KMS-11 (cell line): ENCODE data around the gene DDX1.

Source experiments
- H2AFZ ChIP-seq: fragments of 200-600 bp; sonication (generic); 2 replicates; pipeline ENCODE4 v1.6.1; 2016; ENCODE audit warnings: antibody characterized with exemption, mixed run types, low read depth
- H3K27ac ChIP-seq: fragments of 200-600 bp; sonication (generic); 2 replicates; pipeline ENCODE4 v1.6.1; 2016; ENCODE audit warnings: mild to moderate bottlenecking, mixed run types
- H3K27me3 ChIP-seq: fragments of 200-600 bp; sonication (generic); 2 replicates; pipeline ENCODE4 v1.6.1; 2017; ENCODE audit warnings: mild to moderate bottlenecking, low read depth, mixed run types, moderate library complexity; ENCODE audit not compliant: insufficient read depth
- H3K36me3 ChIP-seq: fragments of 200-600 bp; sonication (generic); 2 replicates; pipeline ENCODE4 v1.6.1; 2017; ENCODE audit warnings: mild to moderate bottlenecking, mixed run types; ENCODE audit not compliant: insufficient read depth
- H3K4me1 ChIP-seq: fragments of 200-600 bp; sonication (generic); 2 replicates; pipeline ENCODE4 v1.6.1; 2016; ENCODE audit warnings: mild to moderate bottlenecking, low read depth, mixed run types; ENCODE audit not compliant: poor library complexity, severe bottlenecking
- H3K4me2 ChIP-seq: fragments of 200-600 bp; sonication (generic); 2 replicates; pipeline ENCODE4 v1.7.0; 2016; ENCODE audit warnings: mild to moderate bottlenecking, mixed run types
- H3K4me3 ChIP-seq: fragments of 200-600 bp; sonication (generic); IDR thresholded peaks from 2 replicates; pipeline ENCODE4 v1.6.1; 2017; ENCODE audit warnings: low read depth, low read length, mixed read lengths; ENCODE audit not compliant: insufficient read depth
- H3K79me2 ChIP-seq: fragments of 200-600 bp; sonication (generic); 2 replicates; pipeline ENCODE4 v1.6.1; 2016; ENCODE audit warnings: low read depth, mixed run types; ENCODE audit not compliant: insufficient read depth
- H3K9ac ChIP-seq: fragments of 200-600 bp; sonication (generic); 2 replicates; pipeline ENCODE4 v1.6.1; 2016; ENCODE audit warnings: mild to moderate bottlenecking, mixed run types
- H4K20me1 ChIP-seq: fragments of 200-600 bp; sonication (generic); 2 replicates; pipeline ENCODE4 v1.6.1; 2016; ENCODE audit warnings: mild to moderate bottlenecking, mixed run types; ENCODE audit not compliant: insufficient read depth
- TF ChIP-seq, protein P1 (sequence below): fragments of 200-600 bp; sonication (generic); conservative IDR thresholded peaks from 2 replicates; pipeline ENCODE4 v1.6.1; 2017; ENCODE audit warnings: low read depth, mild to moderate bottlenecking, antibody characterized with exemption, low read length, moderate library complexity, mixed read lengths

Gene DDX1

DNA sequence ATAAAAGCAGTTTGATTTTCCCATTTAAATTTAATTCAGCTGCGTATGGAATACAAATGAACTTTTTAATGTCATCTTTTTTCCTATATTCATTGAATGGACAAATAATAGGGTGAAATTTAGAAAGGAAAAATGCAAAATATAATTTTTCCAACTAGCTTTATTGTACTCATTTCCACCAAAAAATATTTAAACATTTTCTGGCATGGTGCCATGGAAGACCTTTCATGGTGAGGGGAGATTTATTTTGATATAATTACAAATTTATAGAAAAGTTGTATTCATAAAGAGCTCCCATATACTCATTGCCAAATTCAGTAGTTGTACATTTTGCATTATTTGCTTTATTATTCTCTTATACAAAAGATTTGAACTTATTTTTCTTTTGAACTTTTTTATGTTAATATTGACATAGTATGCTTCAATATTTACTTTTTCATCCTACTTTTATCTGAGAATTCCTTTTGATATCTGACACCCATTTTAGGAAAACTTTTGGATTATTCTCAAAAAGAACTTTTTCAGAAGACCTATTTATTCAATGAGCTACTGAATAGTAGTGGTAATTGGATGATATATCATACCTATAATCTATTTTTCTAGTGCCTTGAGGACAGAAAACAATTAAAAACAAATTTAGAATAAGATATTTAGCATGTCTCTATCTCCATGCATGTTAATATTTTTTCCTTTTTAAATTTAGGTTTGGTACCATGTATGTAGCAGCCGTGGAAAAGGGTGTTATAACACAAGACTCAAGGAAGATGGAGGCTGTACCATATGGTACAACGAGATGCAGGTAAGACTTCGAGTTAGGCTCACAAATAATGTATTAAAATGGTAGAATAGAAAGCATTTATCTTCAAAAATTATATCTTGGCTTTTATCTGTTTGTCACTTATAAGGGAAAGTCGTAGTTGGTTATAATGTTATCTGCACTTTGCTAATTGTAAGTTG lies 37.5 kb downstream of the DDX1 start:
- Histone ChIP-seq H2AFZ (no peak overlapping the region), H3K4me1 (peaks cover 5% of the 10 kb centered on the region), H3K4me3 (no peak overlapping the region), H3K9ac (no peak overlapping the region), H3K79me2 (no peaks in the 10 kb centered on the region), H3K4me2 (no peak overlapping the region), H3K27ac (no peak overlapping the region), H4K20me1 (no peaks in the 10 kb centered on the region), H3K27me3 (no peaks in the 10 kb centered on the region), H3K36me3 (peaks cover 5% of the 10 kb centered on the region; the same call in 1 of the 2 replicates)
- TF ChIP-seq, protein P1, sequence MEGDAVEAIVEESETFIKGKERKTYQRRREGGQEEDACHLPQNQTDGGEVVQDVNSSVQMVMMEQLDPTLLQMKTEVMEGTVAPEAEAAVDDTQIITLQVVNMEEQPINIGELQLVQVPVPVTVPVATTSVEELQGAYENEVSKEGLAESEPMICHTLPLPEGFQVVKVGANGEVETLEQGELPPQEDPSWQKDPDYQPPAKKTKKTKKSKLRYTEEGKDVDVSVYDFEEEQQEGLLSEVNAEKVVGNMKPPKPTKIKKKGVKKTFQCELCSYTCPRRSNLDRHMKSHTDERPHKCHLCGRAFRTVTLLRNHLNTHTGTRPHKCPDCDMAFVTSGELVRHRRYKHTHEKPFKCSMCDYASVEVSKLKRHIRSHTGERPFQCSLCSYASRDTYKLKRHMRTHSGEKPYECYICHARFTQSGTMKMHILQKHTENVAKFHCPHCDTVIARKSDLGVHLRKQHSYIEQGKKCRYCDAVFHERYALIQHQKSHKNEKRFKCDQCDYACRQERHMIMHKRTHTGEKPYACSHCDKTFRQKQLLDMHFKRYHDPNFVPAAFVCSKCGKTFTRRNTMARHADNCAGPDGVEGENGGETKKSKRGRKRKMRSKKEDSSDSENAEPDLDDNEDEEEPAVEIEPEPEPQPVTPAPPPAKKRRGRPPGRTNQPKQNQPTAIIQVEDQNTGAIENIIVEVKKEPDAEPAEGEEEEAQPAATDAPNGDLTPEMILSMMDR, result no peak

DNA sequence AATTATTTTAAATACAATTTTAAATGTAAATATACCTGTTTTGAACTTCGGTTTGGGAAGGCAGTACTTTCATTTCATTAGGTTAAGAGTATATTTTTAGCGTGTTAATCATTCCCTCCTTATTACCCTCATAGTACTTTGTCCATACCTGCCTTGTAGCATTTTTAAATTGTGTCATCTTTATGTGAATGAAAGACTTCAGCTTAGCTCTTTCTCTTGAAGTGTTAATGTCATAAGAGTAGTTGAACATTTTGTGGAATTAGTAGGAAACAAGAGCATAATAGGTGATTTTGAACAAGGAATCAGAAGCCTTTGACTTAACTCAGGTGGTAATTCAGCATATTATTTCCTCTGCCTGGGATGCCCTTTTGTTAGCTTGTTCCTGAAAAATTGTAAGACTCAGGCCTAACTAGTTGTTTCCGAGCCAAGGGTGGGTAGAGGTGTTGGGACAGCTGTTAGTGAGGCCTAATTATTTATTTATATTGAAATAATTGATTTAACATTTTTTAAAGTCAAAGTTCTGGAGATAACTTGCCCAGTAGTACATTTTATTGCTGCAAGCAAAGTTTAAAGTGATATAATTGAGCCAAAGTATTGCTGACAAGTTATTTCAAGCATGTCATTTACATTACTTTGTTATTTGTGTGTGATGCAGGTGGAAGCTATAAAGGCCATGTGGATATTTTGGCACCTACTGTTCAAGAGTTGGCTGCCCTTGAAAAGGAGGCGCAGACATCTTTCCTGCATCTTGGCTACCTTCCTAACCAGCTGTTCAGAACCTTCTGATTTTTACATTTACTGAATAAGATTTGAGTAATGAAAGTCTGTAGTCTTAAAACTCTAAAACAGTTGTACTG lies 38.7 kb downstream of the DDX1 start:
- TF ChIP-seq, protein P1, result no peak
- Histone ChIP-seq H2AFZ (no peak overlapping the region), H3K79me2 (no peaks in the 10 kb centered on the region), H3K27me3 (no peaks in the 10 kb centered on the region), H3K4me2 (no peak overlapping the region), H3K9ac (no peak overlapping the region), H4K20me1 (no peaks in the 10 kb centered on the region), H3K27ac (no peak overlapping the region), H3K4me1 (peaks cover 5% of the 10 kb centered on the region), H3K36me3 (no peaks in the 10 kb centered on the region; the same call in 1 of the 2 replicates), H3K4me3 (no peak overlapping the region)

DNA sequence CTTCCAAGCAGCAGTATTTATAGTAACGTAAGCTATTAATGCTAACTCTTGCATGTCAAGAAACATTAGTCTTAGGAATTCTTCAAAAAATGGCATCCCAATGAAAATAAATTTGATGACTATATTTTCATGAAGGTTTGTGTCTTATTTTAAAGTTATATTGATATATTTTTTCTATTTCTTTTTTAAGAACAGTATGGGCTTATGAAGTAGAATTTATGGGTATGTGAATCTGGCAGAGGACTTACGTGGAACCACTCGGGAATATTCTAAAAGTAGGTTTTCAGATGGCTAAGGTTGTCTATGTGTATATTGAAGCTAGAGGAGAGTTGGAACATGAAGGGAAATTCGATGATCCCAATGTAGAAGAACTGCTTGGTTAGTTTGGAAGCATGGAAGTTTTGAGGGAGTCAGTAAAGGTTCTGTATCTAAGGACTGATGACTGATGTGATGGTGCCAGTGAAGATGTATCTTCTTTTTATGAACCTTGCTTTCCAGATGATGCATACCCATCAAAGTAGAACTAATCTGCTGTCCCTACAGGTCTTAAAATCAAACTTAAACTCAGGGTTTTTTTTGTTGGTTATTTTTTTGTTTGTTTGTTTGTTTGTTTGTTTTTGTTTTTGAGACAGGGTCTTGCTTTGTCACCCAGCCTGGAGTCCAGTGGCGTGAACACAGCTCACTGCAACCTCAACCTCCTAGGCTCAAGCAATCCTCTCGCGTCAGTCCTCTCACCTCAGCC lies 39.5 kb downstream of the DDX1 start:
- no peaks in the 10 kb centered on the region for H4K20me1 ChIP-seq
- H3K4me1 ChIP-seq, result peaks cover 5% of the 10 kb centered on the region
- H3K27ac ChIP-seq, result no peak overlapping the region
- no peaks in the 10 kb centered on the region; the same call in 1 of the 2 replicates for H3K36me3 ChIP-seq
- H3K9ac ChIP-seq, result no peak overlapping the region
- no peaks in the 10 kb centered on the region for H3K79me2 ChIP-seq
- no peak overlapping the region for H3K4me2 ChIP-seq
- no peaks in the 10 kb centered on the region for H3K27me3 ChIP-seq
- H2AFZ ChIP-seq, result no peak overlapping the region
- TF ChIP-seq, protein P1, result no peak
- H3K4me3 ChIP-seq, result no peak overlapping the region

DNA sequence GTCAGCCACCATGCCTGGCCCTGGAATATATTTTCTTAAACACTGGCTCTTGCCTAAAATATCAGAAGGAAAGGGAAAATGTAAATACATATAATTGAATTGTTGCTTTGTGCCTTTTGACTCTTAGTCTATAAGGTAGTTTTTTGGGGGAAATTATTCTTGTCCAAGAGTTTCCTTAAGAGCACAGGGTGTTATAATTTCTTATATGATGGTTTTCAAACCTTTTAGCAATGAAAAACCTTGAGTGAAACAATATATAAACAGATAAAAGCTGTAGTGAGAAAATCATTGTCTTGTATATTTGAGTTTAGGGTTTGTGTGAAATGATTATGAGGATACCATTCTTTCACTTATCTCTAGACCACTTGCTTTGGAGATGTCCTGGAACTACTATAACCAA lies 40.2 kb downstream of the DDX1 start:
- H3K36me3 ChIP-seq, result no peaks in the 10 kb centered on the region; the same call in 1 of the 2 replicates

More for the DNA sequence above, 40.2 kb downstream of the DDX1 start:
- no peak overlapping the region for H3K4me2 ChIP-seq
- no peaks in the 10 kb centered on the region for H4K20me1 ChIP-seq
- no peak overlapping the region for H2AFZ ChIP-seq
- H3K4me1 ChIP-seq, result peaks cover 6% of the 10 kb centered on the region
- no peak overlapping the region for H3K9ac ChIP-seq
- no peak overlapping the region for H3K27ac ChIP-seq
- H3K27me3 ChIP-seq, result no peaks in the 10 kb centered on the region
- no peak overlapping the region for H3K4me3 ChIP-seq
- H3K79me2 ChIP-seq, result no peaks in the 10 kb centered on the region
- TF ChIP-seq, protein P1, result no peak
